Measurements from ENCODE around the gene ZCCHC14.

ZCCHC14 gene

DNA sequence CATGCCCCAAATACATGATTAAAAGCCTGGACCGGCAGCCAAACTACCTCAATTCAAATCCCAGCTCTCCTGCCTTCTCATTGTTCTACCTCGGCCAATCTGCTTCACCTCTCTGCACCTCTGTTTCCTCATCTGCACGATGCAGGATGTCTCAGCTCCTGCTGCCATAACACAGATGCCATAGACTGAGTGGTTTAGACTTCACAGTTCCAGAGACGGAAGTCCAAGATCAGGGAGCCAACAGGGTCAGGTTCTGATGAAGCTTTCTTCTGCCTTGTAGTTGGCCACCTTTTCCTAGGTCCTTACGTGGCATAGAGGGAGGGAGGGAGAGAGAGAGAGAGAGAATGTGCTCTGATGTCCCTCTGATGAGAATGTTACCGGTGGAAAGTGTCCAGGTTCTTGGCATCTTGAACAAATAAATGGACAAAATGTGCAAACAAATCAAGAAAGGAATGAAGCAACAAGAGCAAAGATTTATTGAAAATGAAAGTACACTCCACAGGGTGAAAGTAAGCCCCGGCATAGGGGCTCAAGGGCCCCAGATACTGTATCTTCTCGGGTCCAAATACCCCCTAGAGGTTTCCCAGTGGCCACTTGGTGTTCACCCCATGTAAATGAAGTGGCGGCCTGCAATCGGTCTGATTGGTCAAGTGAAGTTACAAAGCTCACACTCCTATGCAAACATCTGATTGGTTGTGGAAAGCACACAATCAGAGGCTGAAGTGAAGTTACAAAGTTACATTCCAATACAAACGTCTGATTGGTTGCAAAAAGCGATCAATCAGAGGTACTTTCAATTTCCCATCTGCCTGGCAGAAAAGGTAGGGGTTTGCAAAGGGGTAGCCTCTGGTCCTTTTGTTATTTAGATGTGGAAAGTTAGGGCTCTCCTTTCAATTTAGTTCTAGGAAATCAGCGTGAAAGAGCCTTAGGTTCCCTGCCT lies 43.3 kb upstream of the ZCCHC14 start:
- no peak overlapping the region for H3K4me3 ChIP-seq (replicated peaks; ENCODE audit: insufficient read depth, low read length)
- no peak overlapping the region for H3K27ac ChIP-seq (replicated peaks)
- TF ChIP-seq, protein P1, sequence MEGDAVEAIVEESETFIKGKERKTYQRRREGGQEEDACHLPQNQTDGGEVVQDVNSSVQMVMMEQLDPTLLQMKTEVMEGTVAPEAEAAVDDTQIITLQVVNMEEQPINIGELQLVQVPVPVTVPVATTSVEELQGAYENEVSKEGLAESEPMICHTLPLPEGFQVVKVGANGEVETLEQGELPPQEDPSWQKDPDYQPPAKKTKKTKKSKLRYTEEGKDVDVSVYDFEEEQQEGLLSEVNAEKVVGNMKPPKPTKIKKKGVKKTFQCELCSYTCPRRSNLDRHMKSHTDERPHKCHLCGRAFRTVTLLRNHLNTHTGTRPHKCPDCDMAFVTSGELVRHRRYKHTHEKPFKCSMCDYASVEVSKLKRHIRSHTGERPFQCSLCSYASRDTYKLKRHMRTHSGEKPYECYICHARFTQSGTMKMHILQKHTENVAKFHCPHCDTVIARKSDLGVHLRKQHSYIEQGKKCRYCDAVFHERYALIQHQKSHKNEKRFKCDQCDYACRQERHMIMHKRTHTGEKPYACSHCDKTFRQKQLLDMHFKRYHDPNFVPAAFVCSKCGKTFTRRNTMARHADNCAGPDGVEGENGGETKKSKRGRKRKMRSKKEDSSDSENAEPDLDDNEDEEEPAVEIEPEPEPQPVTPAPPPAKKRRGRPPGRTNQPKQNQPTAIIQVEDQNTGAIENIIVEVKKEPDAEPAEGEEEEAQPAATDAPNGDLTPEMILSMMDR (IDR thresholded peaks at IDR 0.05; ENCODE audit: insufficient read depth, low read length) = no peak
- TF ChIP-seq, protein P2, sequence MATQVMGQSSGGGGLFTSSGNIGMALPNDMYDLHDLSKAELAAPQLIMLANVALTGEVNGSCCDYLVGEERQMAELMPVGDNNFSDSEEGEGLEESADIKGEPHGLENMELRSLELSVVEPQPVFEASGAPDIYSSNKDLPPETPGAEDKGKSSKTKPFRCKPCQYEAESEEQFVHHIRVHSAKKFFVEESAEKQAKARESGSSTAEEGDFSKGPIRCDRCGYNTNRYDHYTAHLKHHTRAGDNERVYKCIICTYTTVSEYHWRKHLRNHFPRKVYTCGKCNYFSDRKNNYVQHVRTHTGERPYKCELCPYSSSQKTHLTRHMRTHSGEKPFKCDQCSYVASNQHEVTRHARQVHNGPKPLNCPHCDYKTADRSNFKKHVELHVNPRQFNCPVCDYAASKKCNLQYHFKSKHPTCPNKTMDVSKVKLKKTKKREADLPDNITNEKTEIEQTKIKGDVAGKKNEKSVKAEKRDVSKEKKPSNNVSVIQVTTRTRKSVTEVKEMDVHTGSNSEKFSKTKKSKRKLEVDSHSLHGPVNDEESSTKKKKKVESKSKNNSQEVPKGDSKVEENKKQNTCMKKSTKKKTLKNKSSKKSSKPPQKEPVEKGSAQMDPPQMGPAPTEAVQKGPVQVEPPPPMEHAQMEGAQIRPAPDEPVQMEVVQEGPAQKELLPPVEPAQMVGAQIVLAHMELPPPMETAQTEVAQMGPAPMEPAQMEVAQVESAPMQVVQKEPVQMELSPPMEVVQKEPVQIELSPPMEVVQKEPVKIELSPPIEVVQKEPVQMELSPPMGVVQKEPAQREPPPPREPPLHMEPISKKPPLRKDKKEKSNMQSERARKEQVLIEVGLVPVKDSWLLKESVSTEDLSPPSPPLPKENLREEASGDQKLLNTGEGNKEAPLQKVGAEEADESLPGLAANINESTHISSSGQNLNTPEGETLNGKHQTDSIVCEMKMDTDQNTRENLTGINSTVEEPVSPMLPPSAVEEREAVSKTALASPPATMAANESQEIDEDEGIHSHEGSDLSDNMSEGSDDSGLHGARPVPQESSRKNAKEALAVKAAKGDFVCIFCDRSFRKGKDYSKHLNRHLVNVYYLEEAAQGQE (IDR thresholded peaks at IDR 0.05; ENCODE audit: insufficient replicate concordance, low read depth) = no peak
- TF ChIP-seq SPI1 (IDR thresholded peaks at IDR 0.05; ENCODE audit: borderline replicate concordance, low read depth) = no peak
- no peaks in the 10 kb centered on the region for H3K27me3 ChIP-seq (ENCODE audit: insufficient read depth, poor library complexity, severe bottlenecking)
- DNase-seq (ENCODE audit: low read depth in 1 of 2, low spot score in 1 of 2) = no peak

DNA sequence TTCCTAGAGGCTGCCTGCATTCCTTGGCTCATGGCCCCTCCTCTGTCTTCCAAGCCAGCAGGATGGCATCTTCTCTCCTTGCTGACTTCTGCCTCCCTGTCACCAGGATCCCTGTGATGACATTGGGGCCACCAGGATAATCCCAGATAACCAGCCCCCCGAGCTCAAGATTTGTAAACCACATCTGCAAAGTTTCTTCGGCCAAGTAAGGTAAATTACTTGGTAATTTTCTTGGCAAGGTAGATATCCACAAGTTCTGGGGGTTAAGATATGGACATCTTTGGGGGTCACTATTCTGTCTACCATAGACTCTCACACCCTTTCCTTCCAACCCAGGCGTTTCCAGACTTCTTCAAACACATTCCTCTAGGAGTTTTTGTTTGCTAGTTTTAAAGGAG lies 42.6 kb upstream of the ZCCHC14 start:
- no peak for DNase-seq (ENCODE audit: low read depth in 1 of 2, low spot score in 1 of 2)
- Histone ChIP-seq H3K27ac (replicated peaks) (no peak overlapping the region), H3K4me3 (replicated peaks; ENCODE audit: insufficient read depth, low read length) (no peak overlapping the region), H3K27me3 (ENCODE audit: insufficient read depth, poor library complexity, severe bottlenecking) (no peaks in the 10 kb centered on the region)
- no peak for TF ChIP-seq SPI1 (IDR thresholded peaks at IDR 0.05; ENCODE audit: borderline replicate concordance, low read depth)
- no peak for TF ChIP-seq POLR2AphosphoS5 (IDR thresholded peaks at IDR 0.05; ENCODE audit: low read depth)
- TF ChIP-seq, protein P2 (IDR thresholded peaks at IDR 0.05; ENCODE audit: insufficient replicate concordance, low read depth) = no peak
- TF ChIP-seq GABPA (IDR thresholded peaks at IDR 0.05; ENCODE audit: low read depth) = no peak
- TF ChIP-seq, protein P1 (IDR thresholded peaks at IDR 0.05; ENCODE audit: insufficient read depth, low read length) = no peak

DNA sequence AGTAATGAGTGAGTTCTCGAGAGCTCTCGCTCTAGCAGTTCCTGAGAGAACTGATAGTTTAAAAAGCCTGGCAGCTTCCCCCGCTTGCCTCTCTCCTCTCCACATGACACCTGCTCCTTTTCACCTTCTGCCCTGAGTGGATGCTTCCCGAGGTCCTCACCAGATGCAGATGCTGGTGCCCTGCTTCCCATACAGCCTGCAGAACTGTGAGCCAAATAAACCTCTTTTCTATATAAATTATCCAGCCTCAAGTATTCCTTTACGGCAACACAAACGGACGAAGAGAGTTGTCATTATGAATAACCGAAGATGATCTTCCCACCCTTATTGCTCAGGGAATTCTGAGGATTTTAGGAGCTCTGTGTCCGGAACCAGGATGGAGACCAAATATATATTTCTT lies 41.9 kb upstream of the ZCCHC14 start:
- no peak overlapping the region for H3K27ac ChIP-seq (replicated peaks)
- DNase-seq (ENCODE audit: low read depth in 1 of 2, low spot score in 1 of 2) = no peak
- no peaks in the 10 kb centered on the region for H3K27me3 ChIP-seq (ENCODE audit: insufficient read depth, poor library complexity, severe bottlenecking)
- TF ChIP-seq GABPA (IDR thresholded peaks at IDR 0.05; ENCODE audit: low read depth) = no peak
- TF ChIP-seq, protein P2 (IDR thresholded peaks at IDR 0.05; ENCODE audit: insufficient replicate concordance, low read depth) = no peak
- TF ChIP-seq SPI1 (IDR thresholded peaks at IDR 0.05; ENCODE audit: borderline replicate concordance, low read depth) = no peak
- TF ChIP-seq, protein P1 (IDR thresholded peaks at IDR 0.05; ENCODE audit: insufficient read depth, low read length) = no peak
- TF ChIP-seq POLR2AphosphoS5 (IDR thresholded peaks at IDR 0.05; ENCODE audit: low read depth) = no peak
- no peak overlapping the region for H3K4me3 ChIP-seq (replicated peaks; ENCODE audit: insufficient read depth, low read length)
